ENCODE measurements around the gene NCOA6. TPM values are rescaled to one million over a fixed set of nuclear protein-coding genes. Genes with fewer than 3 reads are reported as not detected.
A peak's percentile ranks its signal among the peaks of the same experiment; 100 is the strongest.
"Not testable (repeated sequence)": the region's sequence is repeated elsewhere in the genome, so short reads cannot be mapped to it uniquely, and the experiment has no call there.

Gene NCOA6
- total RNA-seq, 2 experiments from 2014 or later: 25.8 to 26.9 TPM

- POLR2A ChIA-PET: interaction anchor here (0.6 to 1.0 kb wide), 3 partner anchors 267 to 1160 kb away, joined by 3 to 4 read pairs (median 4); partner anchors contain the start of gene TRPC4AP
- peaks cover 16% of the 10 kb centered on the region for H3K27me3 Mint-ChIP-seq (ENCODE audit: low read depth)
- DNase-seq: peak; percentile 72
These were observed 483 bp downstream of the NCOA6 start for GRCh38 chr20:34824806-34825529.

GRCh38 chr20:34824452-34824805 lies 1.0 kb downstream of the NCOA6 start:
- H3K9me3 Mint-ChIP-seq (ENCODE audit: insufficient read depth): no peaks in the 10 kb centered on the region
- H3K27ac Mint-ChIP-seq: peak overlapping the region; percentile 93
- H3K27me3 Mint-ChIP-seq (ENCODE audit: low read depth): peaks cover 13% of the 10 kb centered on the region
- peak overlapping the region; percentile 92 for H3K4me3 Mint-ChIP-seq
- ATAC-seq: peak; percentile 73
- CTCF ChIA-PET: interaction anchor here (0.6 to 2.1 kb wide), 5 partner anchors 11 to 458 kb away, joined by 3 to 10 read pairs (median 5); partner anchors contain the start of genes ACSS2 and GGT7
- H3K36me3 Mint-ChIP-seq (ENCODE audit: low read depth): peaks cover 15% of the 10 kb centered on the region
- peak; percentile 86 for DNase-seq
- POLR2A ChIA-PET: interaction anchor here (0.8 kb wide), 1 partner anchor 1159 kb away, joined by 3 read pairs; no protein-coding TSS in a partner anchor
- H3K4me1 Mint-ChIP-seq (ENCODE audit: low read depth): peaks cover 29% of the 10 kb centered on the region

More at GRCh38 chr20:34824806-34825529, 483 bp downstream of the NCOA6 start:
- Mint-ChIP-seq H3K36me3 (ENCODE audit: low read depth) (peaks cover 15% of the 10 kb centered on the region), H3K27ac (peak overlapping the region; percentile 93), H3K9me3 (ENCODE audit: insufficient read depth) (no peaks in the 10 kb centered on the region), H3K4me1 (ENCODE audit: low read depth) (peaks cover 29% of the 10 kb centered on the region), H3K4me3 (peak overlapping the region; percentile 92)
- ATAC-seq: peak; percentile 89
- CTCF ChIA-PET: interaction anchor here (0.6 to 2.1 kb wide), 6 partner anchors 10 to 458 kb away, joined by 3 to 10 read pairs (median 4); partner anchors contain the start of genes ACSS2 and GGT7

- H3K27ac Mint-ChIP-seq: peak overlapping the region; percentile 93
- H3K4me1 Mint-ChIP-seq (ENCODE audit: low read depth): peaks cover 29% of the 10 kb centered on the region
- ChIA-PET CTCF (interaction anchor here (0.6 to 2.1 kb wide), 5 partner anchors 11 to 457 kb away, joined by 3 to 10 read pairs (median 5); partner anchors contain the start of genes ACSS2 and GGT7), POLR2A (no interaction called here)
- H3K4me3 Mint-ChIP-seq: peak overlapping the region; percentile 92
- DNase-seq: no peak
- H3K9me3 Mint-ChIP-seq (ENCODE audit: insufficient read depth): no peaks in the 10 kb centered on the region
- ATAC-seq: no peak
- H3K27me3 Mint-ChIP-seq (ENCODE audit: low read depth): peaks cover 11% of the 10 kb centered on the region
- peaks cover 15% of the 10 kb centered on the region for H3K36me3 Mint-ChIP-seq (ENCODE audit: low read depth)
These were observed 1.4 kb downstream of the NCOA6 start for GRCh38 chr20:34824026-34824425.

GRCh38 chr20:34820805-34821578 lies 4.5 kb downstream of the NCOA6 start:
- Mint-ChIP-seq H3K27ac (no peak overlapping the region), H3K4me1 (ENCODE audit: low read depth) (peaks cover 27% of the 10 kb centered on the region), H3K27me3 (ENCODE audit: low read depth) (no peaks in the 10 kb centered on the region), H3K4me3 (no peak overlapping the region), H3K36me3 (ENCODE audit: low read depth) (peaks cover 15% of the 10 kb centered on the region), H3K9me3 (ENCODE audit: insufficient read depth) (no peaks in the 10 kb centered on the region)
- ATAC-seq (no peak), DNase-seq (no peak)
- ChIA-PET POLR2A (no interaction called here), CTCF (no interaction called here)

- Mint-ChIP-seq H3K27ac (no peak overlapping the region), H3K4me1 (ENCODE audit: low read depth) (peaks cover 12% of the 10 kb centered on the region), H3K36me3 (ENCODE audit: low read depth) (peaks cover 9% of the 10 kb centered on the region), H3K4me3 (no peak overlapping the region), H3K9me3 (ENCODE audit: insufficient read depth) (no peaks in the 10 kb centered on the region), H3K27me3 (ENCODE audit: low read depth) (no peaks in the 10 kb centered on the region)
- POLR2A ChIA-PET: no interaction called here
- CTCF ChIA-PET: interaction anchor here (1.5 kb wide), 1 partner anchor 48 kb away, joined by 5 read pairs; no protein-coding TSS in a partner anchor
- DNase-seq: no peak
- ATAC-seq: no peak
These were observed 7.7 kb downstream of the NCOA6 start for GRCh38 chr20:34817801-34818200.

GRCh38 chr20:34817072-34817471 lies 8.4 kb downstream of the NCOA6 start:
- ATAC-seq (no peak), DNase-seq (no peak)
- Mint-ChIP-seq H3K27ac (no peak overlapping the region), H3K4me1 (ENCODE audit: low read depth) (peaks cover 8% of the 10 kb centered on the region), H3K4me3 (no peak overlapping the region), H3K27me3 (ENCODE audit: low read depth) (no peaks in the 10 kb centered on the region), H3K9me3 (ENCODE audit: insufficient read depth) (no peaks in the 10 kb centered on the region), H3K36me3 (ENCODE audit: low read depth) (peaks cover 9% of the 10 kb centered on the region)
- CTCF ChIA-PET: interaction anchor here (1.5 to 1.9 kb wide), 2 partner anchors 48 to 504 kb away, joined by 5 read pairs; no protein-coding TSS in a partner anchor
- POLR2A ChIA-PET: no interaction called here

GRCh38 chr20:34815636-34816035 lies 9.8 kb downstream of the NCOA6 start:
- no peak overlapping the region for H3K4me3 Mint-ChIP-seq
- no peaks in the 10 kb centered on the region for H3K9me3 Mint-ChIP-seq (ENCODE audit: insufficient read depth)
- ATAC-seq: no peak
- CTCF ChIA-PET: interaction anchor here (1.0 to 1.9 kb wide), 2 partner anchors 46 to 502 kb away, joined by 4 to 5 read pairs; no protein-coding TSS in a partner anchor
- H3K27ac Mint-ChIP-seq: no peak overlapping the region
- POLR2A ChIA-PET: no interaction called here
- no peaks in the 10 kb centered on the region for H3K27me3 Mint-ChIP-seq (ENCODE audit: low read depth)
- no peak for DNase-seq
- peaks cover 4% of the 10 kb centered on the region for H3K4me1 Mint-ChIP-seq (ENCODE audit: low read depth)
- H3K36me3 Mint-ChIP-seq (ENCODE audit: low read depth): peaks cover 5% of the 10 kb centered on the region

GRCh38 chr20:34808583-34808982 lies 16.9 kb downstream of the NCOA6 start:
- DNase-seq: no peak
- Mint-ChIP-seq H3K27me3 (ENCODE audit: low read depth) (no peaks in the 10 kb centered on the region), H3K4me1 (ENCODE audit: low read depth) (peaks cover 9% of the 10 kb centered on the region), H3K27ac (no peak overlapping the region), H3K36me3 (ENCODE audit: low read depth) (no peaks in the 10 kb centered on the region), H3K4me3 (no peak overlapping the region), H3K9me3 (ENCODE audit: insufficient read depth) (no peaks in the 10 kb centered on the region)
- no peak for ATAC-seq
- ChIA-PET POLR2A (no interaction called here), CTCF (no interaction called here)

GRCh38 chr20:34807944-34808465 lies 17.4 kb downstream of the NCOA6 start:
- H3K27me3 Mint-ChIP-seq (ENCODE audit: low read depth); POLR2A ChIA-PET; CTCF ChIA-PET; H3K9me3 Mint-ChIP-seq (ENCODE audit: insufficient read depth); H3K4me1 Mint-ChIP-seq (ENCODE audit: low read depth); DNase-seq; ATAC-seq; H3K4me3 Mint-ChIP-seq; H3K36me3 Mint-ChIP-seq (ENCODE audit: low read depth); H3K27ac Mint-ChIP-seq: not testable (repeated sequence)

- Mint-ChIP-seq H3K9me3 (ENCODE audit: insufficient read depth) (no peaks in the 10 kb centered on the region), H3K4me3 (no peak overlapping the region), H3K36me3 (ENCODE audit: low read depth) (peaks cover 3% of the 10 kb centered on the region), H3K27me3 (ENCODE audit: low read depth) (no peaks in the 10 kb centered on the region), H3K4me1 (ENCODE audit: low read depth) (peaks cover 9% of the 10 kb centered on the region), H3K27ac (no peak overlapping the region)
- ChIA-PET CTCF (interaction anchor here (1.0 kb wide), 1 partner anchor 36 kb away, joined by 4 read pairs; no protein-coding TSS in a partner anchor), POLR2A (no interaction called here)
- DNase-seq: no peak
- no peak for ATAC-seq
These were observed 19.2 kb downstream of the NCOA6 start for GRCh38 chr20:34806255-34806654.

- CTCF ChIA-PET: interaction anchor here (1.5 kb wide), 1 partner anchor 29 kb away, joined by 3 read pairs; no protein-coding TSS in a partner anchor
- DNase-seq (no peak), ATAC-seq (no peak)
- Mint-ChIP-seq H3K27me3 (ENCODE audit: low read depth) (no peaks in the 10 kb centered on the region), H3K9me3 (ENCODE audit: insufficient read depth) (no peaks in the 10 kb centered on the region), H3K4me1 (ENCODE audit: low read depth) (peaks cover 4% of the 10 kb centered on the region), H3K36me3 (ENCODE audit: low read depth) (peaks cover 7% of the 10 kb centered on the region), H3K27ac (no peak overlapping the region), H3K4me3 (no peak overlapping the region)
- POLR2A ChIA-PET: no interaction called here
These were observed 26.6 kb downstream of the NCOA6 start for GRCh38 chr20:34798871-34799270.

Data from activated CD8-positive, alpha-beta T cell treated with anti-CD3 and anti-CD28 coated beads, Interleukin-2, amount 10 ng/mL, durations not matched to agents 7 days and 5 days (primary cell).